Hepatocyte (in vitro differentiated cells): ENCODE results near the gene IL1RAPL1.

Source experiments
- CTCF ChIP-seq: fragments of 200-600 bp; sonication (generic); IDR thresholded peaks from 2 replicates; pipeline ENCODE4 v1.5.1; 2016; ENCODE audit warnings: antibody characterized with exemption, mild to moderate bottlenecking; ENCODE audit not compliant: poor library complexity
- EZH2 ChIP-seq: fragments of 200-600 bp; sonication (generic); IDR thresholded peaks from 2 replicates; pipeline ENCODE4 v1.6.1; 2016; ENCODE audit warnings: antibody characterized with exemption, mild to moderate bottlenecking, borderline replicate concordance

- TF ChIP-seq EZH2, result no peak
- no peak for TF ChIP-seq CTCF
Observed at GRCh38 chrX:29254515-29254914, 667.3 kb downstream of the IL1RAPL1 start.
